HCT116 (cell line): ENCODE results near the gene YIF1B. TPM values are rescaled to one million over a fixed set of nuclear protein-coding genes. Genes with fewer than 3 reads are reported as not detected.

Experiments
- ATAC-seq: fragments of 200-7000 bp; cut with Tn5 transposase; 2 replicates; pipeline ENCODE4 v1.9.1; 2020; ENCODE audit warnings: mild to moderate bottlenecking, moderate library complexity
- BruUV-seq: library from RNA; stranded (reverse); fragments of 400-500 nt; replicated peaks from 2 replicates; lab custom pipeline; 2021; lab: Mats Ljungman, UMichigan
- CTCF ChIA-PET: fragments of 300-600 bp; sonication (Branson Sonifier 250); formaldehyde crosslinking; loops from one replicate; lab custom pipeline; 2021; ENCODE audit warnings: antibody characterized with exemption; lab: Charles Lee
- POLR2A ChIA-PET: fragments of 300-600, 350-600 bp; sonication (Branson Sonifier 250); formaldehyde crosslinking; loops from one replicate; lab custom pipeline; 2021; ENCODE audit warnings: antibody characterized with exemption; lab: Charles Lee
- RAD21 ChIA-PET, 2 experiments: fragments of 300-600 bp; sonication (Branson Sonifier 250); formaldehyde crosslinking; loops; one replicate each; lab custom pipeline; 2023; ENCODE audit warnings: low total read pairs in 2 of 2; ENCODE audit not compliant: uncharacterized antibody in 2 of 2, unreplicated experiment in 2 of 2, low non-redundant PET in 1 of 2; lab: Charles Lee
- DNase-seq: peaks from one replicate; pipeline ENCODE4 v3.0.0-alpha.2; 2010; ENCODE audit warnings: low read depth, low spot score
- H2AFZ ChIP-seq: fragments of 200-600 bp; shearing (Covaris generic), sonication (generic); 2 replicates; pipeline ENCODE4 v1.6.1; 2017; ENCODE audit warnings: low read depth, mixed run types, mixed read lengths, antibody characterized with exemption, low read length; ENCODE audit not compliant: poor library complexity, severe bottlenecking
- H3K27ac ChIP-seq: 2 replicates; pipeline ENCODE4 v1.5.1; 2012; ENCODE audit warnings: low read depth, low read length
- H3K27me3 ChIP-seq: fragments of 200-600 bp; sonication (generic); 2 replicates; pipeline ENCODE4 v1.6.1; 2016; ENCODE audit warnings: mixed run types, low read length, mixed read lengths; ENCODE audit not compliant: insufficient read depth
- H3K36me3 ChIP-seq, 2 experiments: fragments of 200-500 bp in 1 of 2; fragments of 200-600 bp in 1 of 2; sonication (Bioruptor generic) in 1 of 2; sonication (generic) in 1 of 2; 2 replicates each; pipeline versions ENCODE4 v1.5.1 to v1.6.1; 2014 to 2016; ENCODE audit warnings: low read length in 2 of 2, inconsistent platforms in 1 of 2, mixed read lengths in 1 of 2, mixed run types in 1 of 2; ENCODE audit not compliant: insufficient read depth in 2 of 2, control insufficient read depth in 1 of 2
- H3K4me1 ChIP-seq, 2 experiments: fragments of 200-600 bp in 1 of 2; sonication (generic) in 1 of 2; 2 replicates each; pipeline versions ENCODE4 v1.5.1 to v1.6.1; 2012 to 2017; ENCODE audit warnings: low read length in 2 of 2, inconsistent platforms in 1 of 2, mild to moderate bottlenecking in 1 of 2, mixed read lengths in 1 of 2, mixed run types in 1 of 2, moderate library complexity in 1 of 2; ENCODE audit not compliant: insufficient read depth in 2 of 2, control insufficient read depth in 1 of 2
- H3K4me2 ChIP-seq: fragments of 200-600 bp; sonication (generic); 2 replicates; pipeline ENCODE4 v1.6.1; 2017; ENCODE audit warnings: mixed run types, low read length, mixed read lengths
- H3K4me3 ChIP-seq, 2 experiments: fragments of 200-600 bp in 1 of 2; sonication (generic) in 1 of 2; replicated peaks in 1 of 2; 2 replicates each; pipeline ENCODE4 v1.5.1; 2011 to 2016; ENCODE audit warnings: low read length in 2 of 2, control low read depth in 1 of 2, low read depth in 1 of 2, mild to moderate bottlenecking in 1 of 2, mixed read lengths in 1 of 2, mixed run types in 1 of 2
- H3K79me2 ChIP-seq: fragments of 200-600 bp; sonication (generic); 2 replicates; pipeline ENCODE4 v1.6.1; 2017; ENCODE audit warnings: mild to moderate bottlenecking, mixed run types, low read length, moderate library complexity, mixed read lengths; ENCODE audit not compliant: insufficient read depth
- H3K9ac ChIP-seq: fragments of 200-600 bp; sonication (generic); 2 replicates; pipeline ENCODE4 v1.6.1; 2016; ENCODE audit warnings: low read length, mixed read lengths
- H3K9me2 ChIP-seq: fragments of 200-600 bp; sonication (generic), shearing (Covaris generic); 2 replicates; pipeline ENCODE4 v1.6.1; 2017; ENCODE audit warnings: mixed run types, mild to moderate bottlenecking, moderate library complexity; ENCODE audit not compliant: insufficient read depth
- H3K9me3 ChIP-seq, 2 experiments: fragments of 200-500 bp in 1 of 2; fragments of 200-600 bp in 1 of 2; sonication (Bioruptor generic) in 1 of 2; sonication (generic) in 1 of 2; 2 replicates each; pipeline ENCODE4 v1.6.1; 2014 to 2017; ENCODE audit warnings: low read length in 2 of 2, mixed read lengths in 2 of 2, inconsistent platforms in 1 of 2, low read depth in 1 of 2, mild to moderate bottlenecking in 1 of 2, mixed run types in 1 of 2, moderate library complexity in 1 of 2; ENCODE audit not compliant: control insufficient read depth in 1 of 2, insufficient read depth in 1 of 2
- H4K20me1 ChIP-seq: fragments of 200-600 bp; sonication (generic), shearing (Covaris generic); 2 replicates; pipeline ENCODE4 v1.6.1; 2017; ENCODE audit warnings: mixed run types, mild to moderate bottlenecking, moderate library complexity; ENCODE audit not compliant: insufficient read depth
- ATF3 ChIP-seq: IDR thresholded peaks from 2 replicates; pipeline ENCODE4 v1.6.1; 2012
- CTCF ChIP-seq, 3 experiments: fragments of 200-600 bp in 1 of 3; sonication (generic) in 1 of 3; IDR thresholded peaks in 2 of 3; conservative IDR thresholded peaks in 1 of 3; 2 replicates each; pipeline ENCODE4 v1.5.1; 2012 to 2017; ENCODE audit warnings: low read depth in 2 of 3, low read length in 2 of 3, antibody characterized with exemption in 1 of 3, borderline replicate concordance in 1 of 3, control low read depth in 1 of 3, mild to moderate bottlenecking in 1 of 3, mixed read lengths in 1 of 3, mixed run types in 1 of 3, moderate library complexity in 1 of 3; ENCODE audit not compliant: insufficient read depth in 1 of 3
- EGR1 ChIP-seq: IDR thresholded peaks from 2 replicates; pipeline ENCODE4 v1.6.1; 2012; ENCODE audit warnings: low read depth
- ELF1 ChIP-seq: IDR thresholded peaks from 2 replicates; pipeline ENCODE4 v1.6.1; 2012; ENCODE audit warnings: low read depth, borderline replicate concordance
- EZH2 ChIP-seq: fragments of 200-600 bp; sonication (generic); IDR thresholded peaks from 2 replicates; pipeline ENCODE4 v1.6.1; 2017; ENCODE audit warnings: antibody characterized with exemption, mixed run types
- FOSL1 ChIP-seq: IDR thresholded peaks from 2 replicates; pipeline ENCODE4 v1.6.1; 2012; ENCODE audit warnings: low read depth
- JUND ChIP-seq: IDR thresholded peaks from 2 replicates; pipeline ENCODE4 v1.6.1; 2012
- POLR2A ChIP-seq: IDR thresholded peaks from 2 replicates; pipeline ENCODE4 v1.7.0; 2011; ENCODE audit warnings: borderline replicate concordance; ENCODE audit not compliant: insufficient read depth, insufficient read length; ENCODE audit errors: extremely low read depth
- POLR2AphosphoS5 ChIP-seq: IDR thresholded peaks from 2 replicates; pipeline ENCODE4 v1.6.1; 2011; ENCODE audit warnings: mild to moderate bottlenecking, low read depth, low read length, moderate library complexity
- SIN3A ChIP-seq: IDR thresholded peaks from 2 replicates; pipeline ENCODE4 v1.6.1; 2012; ENCODE audit warnings: low read depth
- SP1 ChIP-seq: IDR thresholded peaks from 2 replicates; pipeline ENCODE4 v1.6.1; 2012; ENCODE audit warnings: low read depth
- SRF ChIP-seq: IDR thresholded peaks from 2 replicates; pipeline ENCODE4 v1.6.1; 2012; ENCODE audit warnings: low read depth
- TCF7L2 ChIP-seq: IDR thresholded peaks from 2 replicates; pipeline ENCODE4 v1.7.0; 2011; ENCODE audit warnings: borderline replicate concordance, inconsistent platforms; ENCODE audit not compliant: insufficient read depth, insufficient read length; ENCODE audit errors: extremely low read depth
- YY1 ChIP-seq: IDR thresholded peaks from 2 replicates; pipeline ENCODE4 v1.6.1; 2011; ENCODE audit warnings: low read length, low read depth, moderate library complexity, mild to moderate bottlenecking; ENCODE audit not compliant: insufficient replicate concordance; ENCODE audit errors: extremely low read depth
- ZFX ChIP-seq: fragments of 450-650 bp; IDR thresholded peaks from 2 replicates; pipeline ENCODE4 v1.6.1; 2017
- intact Hi-C: fragments of 100-400 bp; cut with micrococcal nuclease; formaldehyde crosslinking; loops from 2 replicates; pipeline ENCODE4 v1.10.0; 2022
- total RNA-seq: library from RNA; stranded (reverse); gene quantifications from one replicate; pipeline ENCODE4 v1.2.1, GENCODE V29; 2021; ENCODE audit not compliant: unreplicated experiment

YIF1B gene
- total RNA-seq, 1 experiment from 2014 or later, result 67.5 TPM

- Histone ChIP-seq H3K9me2 (no peaks in the 10 kb centered on the region), H3K27me3 (no peaks in the 10 kb centered on the region), H3K9ac (no peak overlapping the region), H3K4me1 (peaks cover 8 to 26% of the 10 kb centered on the region in 2 experiments), H3K27ac (no peak overlapping the region), H3K36me3 (peaks cover 1% of the 10 kb centered on the region in 2 experiments; a peak in 2 of 4 replicates), H3K9me3 (no peaks in the 10 kb centered on the region), H4K20me1 (no peaks in the 10 kb centered on the region), H3K79me2 (no peaks in the 10 kb centered on the region), H2AFZ (no peak overlapping the region)
- DNase-seq (no peak), ATAC-seq (no peak)
- ChIA-PET CTCF (interaction anchor here (0.6 to 1.1 kb wide), 3 partner anchors 24 to 89 kb away, joined by 3 to 4 read pairs (median 3); partner anchors contain the start of gene PSMD8), RAD21 (no interaction called here), POLR2A (interaction anchor here (0.9 to 1.8 kb wide), 2 partner anchors 69 to 70 kb away, joined by 3 to 5 read pairs; partner anchors contain the start of genes FAM98C and SPINT2)
- no TSS peak for BruUV-seq
- TF ChIP-seq ZFX (no peak), JUND (no peak), ATF3 (no peak), EZH2 (no peak), FOSL1 (no peak)
- TF ChIP-seq, all 23 proteins: peak for 0
- intact Hi-C loops, result no loop called here
- H3K4me2 ChIP-seq, result no peak overlapping the region
- H3K4me3 ChIP-seq, result no peak overlapping the region
These were observed 17.5 kb upstream of the YIF1B start for GRCh38 chr19:38333245-38333644.

GRCh38 chr19:38331728-38332127 lies 16.0 kb upstream of the YIF1B start:
- DNase-seq, result no peak
- no peaks in the 10 kb centered on the region for H3K9me3 ChIP-seq
- H3K9me2 ChIP-seq, result no peaks in the 10 kb centered on the region
- H3K9ac ChIP-seq, result no peak overlapping the region
- H4K20me1 ChIP-seq, result no peaks in the 10 kb centered on the region
- H3K4me2 ChIP-seq, result no peak overlapping the region
- H3K27ac ChIP-seq, result no peak overlapping the region
- H3K4me1 ChIP-seq, result peaks cover 0 to 16% of the 10 kb centered on the region in 2 experiments; a peak in 2 of 4 replicates
- RAD21 ChIA-PET, result no interaction called here
- H3K79me2 ChIP-seq, result no peaks in the 10 kb centered on the region
- TF ChIP-seq SRF (no peak), CTCF (IDR thresholded peaks at IDR 0.05 in 2 of 3, conservative IDR thresholded peaks at IDR 0.05 in 1 of 3; ENCODE audit: borderline replicate concordance in 1 of 3, insufficient read depth in 1 of 3, low read depth in 2 of 3, low read length in 2 of 3) (no peak), ELF1 (no peak), TCF7L2 (no peak), ZFX (no peak), POLR2A (no peak), SIN3A (no peak), POLR2AphosphoS5 (no peak), ATF3 (no peak), SP1 (no peak), EGR1 (no peak), FOSL1 (no peak), YY1 (no peak)
- TF ChIP-seq, all 23 proteins: peak for 0
- no peak overlapping the region for H3K4me3 ChIP-seq
- intact Hi-C loops, result no loop called here
- no peak overlapping the region for H2AFZ ChIP-seq
- ChIA-PET CTCF (no interaction called here), POLR2A (interaction anchor here (1.8 kb wide), 1 partner anchor 67 kb away, joined by 5 read pairs; the partner anchor contains the start of gene SPINT2)
- no peaks in the 10 kb centered on the region for H3K27me3 ChIP-seq
- peaks cover 5 to 15% of the 10 kb centered on the region in 2 experiments; a peak in 3 of 4 replicates for H3K36me3 ChIP-seq
- no peak for ATAC-seq
- BruUV-seq, result no TSS peak
